ENCODE results near the gene ALPK3.

GRCh38 chr15:84819791-84820190 is 2.6 kb downstream of the ALPK3 start:
- TF ChIP-seq CTCF (IDR thresholded peaks at IDR 0.05) (no peak), POLR2AphosphoS5 (IDR thresholded peaks at IDR 0.05) (no peak), EP300 (IDR thresholded peaks at IDR 0.05) (no peak), POLR2A (IDR thresholded peaks at IDR 0.05) (no peak)

Data from suprapubic skin (tissue), 4 donors.